K562 treated with DMSO at 1 percent for 12 hours (cell line): ENCODE data around the gene PCDHGA3. TPM values are rescaled to one million over a fixed set of nuclear protein-coding genes. Genes with fewer than 3 reads are reported as not detected.

Source experiments
- total RNA-seq: library from RNA; unstranded; fragments of 300-600 nt; gene quantifications from 2 replicates; pipeline ENCODE4 v1.2.3, GENCODE V29; 2022; ENCODE audit not compliant: insufficient read depth

Gene PCDHGA3
- total RNA-seq, 1 experiment from 2014 or later: 1.1 TPM

Other genes starting within 250 kb of the PCDHGA3 start
- gene PCDHB2, start 249.2 kb upstream of the PCDHGA3 start, total RNA-seq: 0.14 TPM in 1 of 2 replicates, not detected in the other
- not detected in 2 replicates for gene PCDHB3, start 243.4 kb upstream of the PCDHGA3 start, total RNA-seq
- not detected in 2 replicates for gene PCDHB4, start 222.0 kb upstream of the PCDHGA3 start, total RNA-seq
- 0.25 TPM in 1 of 2 replicates, not detected in the other for gene PCDHB5, start 208.6 kb upstream of the PCDHGA3 start, total RNA-seq
- gene PCDHB6, start 193.8 kb upstream of the PCDHGA3 start, total RNA-seq: not detected in 2 replicates
- not detected in 2 replicates for gene PCDHB7, start 171.2 kb upstream of the PCDHGA3 start, total RNA-seq
- gene PCDHB8, start 166.0 kb upstream of the PCDHGA3 start, total RNA-seq: not detected in 2 replicates
- 0.15 TPM in 1 of 2 replicates, not detected in the other for gene PCDHB16, start 161.4 kb upstream of the PCDHGA3 start, total RNA-seq
- not detected in 2 replicates for gene PCDHB9, start 156.7 kb upstream of the PCDHGA3 start, total RNA-seq
- gene PCDHB10, start 151.5 kb upstream of the PCDHGA3 start, total RNA-seq: not detected in 2 replicates
- gene PCDHB11, start 144.2 kb upstream of the PCDHGA3 start, total RNA-seq: not detected in 2 replicates
- gene PCDHB12, start 135.1 kb upstream of the PCDHGA3 start, total RNA-seq: not detected in 2 replicates
- 0.26 TPM in 1 of 2 replicates, not detected in the other for gene PCDHB13, start 129.9 kb upstream of the PCDHGA3 start, total RNA-seq
- gene PCDHB14, start 120.5 kb upstream of the PCDHGA3 start, total RNA-seq: not detected in 2 replicates
- gene PCDHB15, start 98.4 kb upstream of the PCDHGA3 start, total RNA-seq: 0.33 TPM in 1 of 2 replicates, not detected in the other
- not detected in 2 replicates for gene SLC25A2, start 39.8 kb upstream of the PCDHGA3 start, total RNA-seq
- 75.1 and 124 TPM in 2 replicates for gene TAF7, start 23.0 kb upstream of the PCDHGA3 start, total RNA-seq
- 0.19 TPM in 1 of 2 replicates, not detected in the other for gene PCDHGA1, start 13.3 kb upstream of the PCDHGA3 start, total RNA-seq
- gene PCDHGA2, start 5.1 kb upstream of the PCDHGA3 start, total RNA-seq: 0.79 TPM in 1 of 2 replicates, not detected in the other
- gene PCDHGB1, start 6.3 kb downstream of the PCDHGA3 start, total RNA-seq: 0.28 TPM in 1 of 2 replicates, not detected in the other
- 1.7 TPM in 1 of 2 replicates, not detected in the other for gene PCDHGA4, start 11.2 kb downstream of the PCDHGA3 start, total RNA-seq
- 0.52 TPM in 1 of 2 replicates, not detected in the other for gene PCDHGB2, start 16.2 kb downstream of the PCDHGA3 start, total RNA-seq
- 0.33 TPM in 1 of 2 replicates, not detected in the other for gene PCDHGA5, start 20.3 kb downstream of the PCDHGA3 start, total RNA-seq
- gene PCDHGB3, start 26.4 kb downstream of the PCDHGA3 start, total RNA-seq: 1.2 TPM in 1 of 2 replicates, not detected in the other
- gene PCDHGA6, start 30.1 kb downstream of the PCDHGA3 start, total RNA-seq: 0.13 and 0.52 TPM in 2 replicates
- 0.23 TPM in 1 of 2 replicates, not detected in the other for gene PCDHGA7, start 38.9 kb downstream of the PCDHGA3 start, total RNA-seq
- gene PCDHGB4, start 43.9 kb downstream of the PCDHGA3 start, total RNA-seq: 0.23 TPM in 1 of 2 replicates, not detected in the other
- gene PCDHGA8, start 48.8 kb downstream of the PCDHGA3 start, total RNA-seq: 0.36 and 0.68 TPM in 2 replicates
- 0.50 and 0.74 TPM in 2 replicates for gene PCDHGB5, start 54.1 kb downstream of the PCDHGA3 start, total RNA-seq
- 0.39 TPM in 1 of 2 replicates, not detected in the other for gene PCDHGA9, start 58.9 kb downstream of the PCDHGA3 start, total RNA-seq
- gene PCDHGB6, start 64.2 kb downstream of the PCDHGA3 start, total RNA-seq: not detected in 2 replicates
- 0.19 TPM in 1 of 2 replicates, not detected in the other for gene PCDHGA10, start 69.2 kb downstream of the PCDHGA3 start, total RNA-seq
- not detected in 2 replicates for gene PCDHGB7, start 73.8 kb downstream of the PCDHGA3 start, total RNA-seq
- gene PCDHGA11, start 77.2 kb downstream of the PCDHGA3 start, total RNA-seq: not detected in 2 replicates
- not detected in 2 replicates for gene PCDHGA12, start 86.7 kb downstream of the PCDHGA3 start, total RNA-seq
- not detected in 2 replicates for gene PCDHGC3, start 132.1 kb downstream of the PCDHGA3 start, total RNA-seq
- not detected in 2 replicates for gene PCDHGC4, start 141.2 kb downstream of the PCDHGA3 start, total RNA-seq
- not detected in 2 replicates for gene PCDHGC5, start 145.3 kb downstream of the PCDHGA3 start, total RNA-seq